Kidney epithelial cell (primary cell): ENCODE data around the gene LMOD2. TPM values are rescaled to one million over a fixed set of nuclear protein-coding genes. Genes with fewer than 3 reads are reported as not detected.

Source experiments
- DNase-seq: peaks from one replicate; pipeline ENCODE4 v3.0.0-alpha.2; 2010; ENCODE audit warnings: low read depth
- H3K27me3 ChIP-seq: 2 replicates; pipeline ENCODE4 v1.6.0; 2011; ENCODE audit warnings: low read length; ENCODE audit not compliant: control insufficient read depth, insufficient read depth
- H3K36me3 ChIP-seq: 2 replicates; pipeline ENCODE4 v1.5.1; 2011; ENCODE audit warnings: low read length; ENCODE audit not compliant: control insufficient read depth, insufficient read depth
- H3K4me3 ChIP-seq: 2 replicates; pipeline ENCODE4 v1.5.1; 2011; ENCODE audit warnings: low read depth, mild to moderate bottlenecking, control low read depth, low read length
- total RNA-seq: library from RNA; depleted of rRNA; stranded (reverse); fragments of >200 nt; gene quantifications from 2 replicates; pipeline ENCODE4 v1.2.3, GENCODE V29; 2015
- TF ChIP-seq, protein P1 (sequence below): IDR thresholded peaks from 2 replicates; pipeline ENCODE4 v1.5.1; 2011; ENCODE audit warnings: mild to moderate bottlenecking, moderate library complexity, low read length, control low read depth, inconsistent platforms; ENCODE audit not compliant: insufficient read depth, poor library complexity, severe bottlenecking

The LMOD2 gene
- total RNA-seq, 1 donor from 2014 or later, result not detected

DNA sequence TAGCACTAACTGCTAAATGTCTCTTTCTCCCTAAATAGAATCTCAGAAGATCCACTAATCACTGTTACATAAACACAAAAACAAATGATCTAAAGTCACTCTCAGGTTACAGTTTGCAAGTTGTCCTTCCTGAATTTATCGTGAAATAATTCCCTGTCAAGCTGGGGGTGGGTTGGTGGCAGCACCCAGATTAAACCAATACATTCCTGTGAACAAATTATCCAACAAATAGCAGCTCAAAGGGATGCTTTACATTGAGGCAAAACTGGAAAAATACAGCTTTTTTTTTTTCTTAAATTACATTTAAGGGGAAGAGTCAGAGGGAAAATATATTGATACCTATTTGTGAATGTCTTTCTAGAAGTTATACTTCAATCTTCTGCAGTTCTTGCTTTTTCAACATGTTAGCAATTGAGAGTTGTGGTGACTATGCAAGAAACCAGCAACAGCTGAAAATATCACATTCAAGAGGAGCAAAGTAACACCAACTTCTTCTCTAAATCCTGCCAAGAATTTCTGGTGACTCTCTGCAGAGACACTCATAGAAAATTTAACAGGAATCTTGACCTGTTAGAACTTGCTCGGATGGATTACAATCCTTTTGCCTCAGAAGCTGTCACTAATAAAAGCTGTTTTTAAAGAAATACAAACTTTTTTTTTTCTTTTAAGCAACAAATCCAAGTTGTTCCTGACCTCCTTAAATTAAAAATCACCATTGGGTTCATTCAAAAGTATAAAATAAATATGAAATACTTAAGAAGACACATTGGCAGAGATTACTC is 18.9 kb downstream of the LMOD2 start:
- no peak for DNase-seq
- H3K27me3 ChIP-seq, result no peaks in the 10 kb centered on the region
- TF ChIP-seq, protein P1, sequence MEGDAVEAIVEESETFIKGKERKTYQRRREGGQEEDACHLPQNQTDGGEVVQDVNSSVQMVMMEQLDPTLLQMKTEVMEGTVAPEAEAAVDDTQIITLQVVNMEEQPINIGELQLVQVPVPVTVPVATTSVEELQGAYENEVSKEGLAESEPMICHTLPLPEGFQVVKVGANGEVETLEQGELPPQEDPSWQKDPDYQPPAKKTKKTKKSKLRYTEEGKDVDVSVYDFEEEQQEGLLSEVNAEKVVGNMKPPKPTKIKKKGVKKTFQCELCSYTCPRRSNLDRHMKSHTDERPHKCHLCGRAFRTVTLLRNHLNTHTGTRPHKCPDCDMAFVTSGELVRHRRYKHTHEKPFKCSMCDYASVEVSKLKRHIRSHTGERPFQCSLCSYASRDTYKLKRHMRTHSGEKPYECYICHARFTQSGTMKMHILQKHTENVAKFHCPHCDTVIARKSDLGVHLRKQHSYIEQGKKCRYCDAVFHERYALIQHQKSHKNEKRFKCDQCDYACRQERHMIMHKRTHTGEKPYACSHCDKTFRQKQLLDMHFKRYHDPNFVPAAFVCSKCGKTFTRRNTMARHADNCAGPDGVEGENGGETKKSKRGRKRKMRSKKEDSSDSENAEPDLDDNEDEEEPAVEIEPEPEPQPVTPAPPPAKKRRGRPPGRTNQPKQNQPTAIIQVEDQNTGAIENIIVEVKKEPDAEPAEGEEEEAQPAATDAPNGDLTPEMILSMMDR, result no peak
- no peak overlapping the region for H3K4me3 ChIP-seq
- H3K36me3 ChIP-seq, result no peaks in the 10 kb centered on the region

DNA sequence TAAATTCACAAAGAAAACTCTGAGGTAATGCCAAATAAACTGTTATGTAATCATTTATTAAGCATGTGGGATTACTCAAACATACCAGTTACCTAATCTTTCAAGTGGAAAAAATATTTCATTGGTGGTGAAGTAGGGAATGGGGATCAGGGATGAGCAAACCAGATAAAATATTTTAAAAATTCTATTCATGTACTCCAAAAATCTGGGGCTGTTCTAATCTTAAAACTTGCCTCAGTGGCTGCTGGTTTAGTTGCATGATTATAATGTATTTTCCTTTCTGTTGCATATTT is 19.5 kb downstream of the LMOD2 start:
- TF ChIP-seq, protein P1, result no peak
- no peak for DNase-seq
- Histone ChIP-seq H3K27me3 (no peaks in the 10 kb centered on the region), H3K36me3 (no peaks in the 10 kb centered on the region), H3K4me3 (no peak overlapping the region)

DNA sequence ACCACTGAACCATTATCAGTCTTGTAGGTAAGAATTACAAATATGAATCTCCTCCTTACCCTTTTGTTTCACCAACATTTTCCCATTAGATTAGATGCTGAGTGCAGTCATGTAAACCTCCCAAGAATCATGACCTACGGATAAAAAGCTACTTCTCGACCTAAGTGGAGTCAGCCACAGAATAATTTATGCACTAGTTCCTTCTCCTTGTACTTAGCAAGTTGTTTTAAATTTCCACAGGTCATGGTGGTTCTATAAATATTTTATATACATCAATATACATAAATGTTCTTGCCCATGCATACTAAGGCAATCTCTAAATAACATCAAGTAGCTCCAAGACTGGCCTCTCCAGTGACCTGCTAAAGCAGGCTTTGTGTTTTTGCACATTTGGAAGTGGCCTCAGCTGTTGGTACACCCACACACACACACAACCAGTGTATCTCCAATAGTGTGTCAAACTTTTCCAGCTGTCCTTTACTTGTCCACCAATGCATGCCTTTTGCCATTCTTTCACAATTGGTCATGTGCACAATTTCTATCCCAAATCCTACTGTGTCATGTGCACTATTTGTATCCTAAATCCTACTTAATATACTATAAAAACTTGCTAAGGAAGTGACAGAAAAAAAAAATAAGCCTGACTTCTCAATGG is 21.5 kb downstream of the LMOD2 start:
- H3K27me3 ChIP-seq, result no peaks in the 10 kb centered on the region
- no peak overlapping the region for H3K4me3 ChIP-seq
- no peak for DNase-seq
- no peaks in the 10 kb centered on the region for H3K36me3 ChIP-seq
- TF ChIP-seq, protein P1, result no peak

DNA sequence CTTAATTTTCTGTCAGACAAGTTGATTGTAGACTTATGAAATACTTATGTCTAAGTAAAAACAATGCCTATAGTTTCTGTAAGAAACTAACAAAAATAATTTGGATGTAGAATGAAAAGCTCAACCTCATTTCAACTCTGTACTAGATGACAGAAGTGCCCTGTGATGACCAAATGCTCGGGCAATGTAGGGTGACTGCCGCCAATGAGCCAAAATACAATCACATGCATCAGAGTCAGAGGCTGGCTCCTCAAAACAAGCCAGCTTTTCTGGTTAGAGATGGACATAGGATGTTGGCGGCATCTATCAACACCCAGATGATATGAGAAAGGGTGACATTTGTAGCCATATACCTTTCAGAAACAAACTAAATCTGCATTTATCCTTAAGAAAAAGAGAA is 23.9 kb downstream of the LMOD2 start:
- TF ChIP-seq, protein P1, result no peak
- no peaks in the 10 kb centered on the region for H3K36me3 ChIP-seq
- no peaks in the 10 kb centered on the region for H3K27me3 ChIP-seq
- H3K4me3 ChIP-seq, result no peak overlapping the region
- no peak for DNase-seq

DNA sequence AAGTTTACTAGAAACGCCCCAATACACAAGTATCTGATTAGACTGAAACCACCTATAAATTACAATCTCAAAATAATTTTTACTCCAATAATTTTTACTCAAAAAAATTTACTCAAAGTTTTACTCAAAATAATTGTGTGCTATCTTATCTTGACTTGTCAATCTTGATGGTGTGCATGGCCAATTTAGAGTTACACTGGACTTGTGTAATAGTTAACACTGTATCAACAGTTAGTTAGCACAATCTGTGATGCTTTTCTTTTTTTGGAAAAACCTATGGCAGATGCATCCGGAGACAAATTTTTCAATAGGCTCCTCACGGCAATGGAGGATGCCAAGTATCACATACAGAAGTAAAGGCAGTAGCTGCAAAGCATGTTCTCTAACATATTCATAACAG is 24.9 kb downstream of the LMOD2 start:
- TF ChIP-seq, protein P1, result no peak
- H3K36me3 ChIP-seq, result no peaks in the 10 kb centered on the region

DNA sequence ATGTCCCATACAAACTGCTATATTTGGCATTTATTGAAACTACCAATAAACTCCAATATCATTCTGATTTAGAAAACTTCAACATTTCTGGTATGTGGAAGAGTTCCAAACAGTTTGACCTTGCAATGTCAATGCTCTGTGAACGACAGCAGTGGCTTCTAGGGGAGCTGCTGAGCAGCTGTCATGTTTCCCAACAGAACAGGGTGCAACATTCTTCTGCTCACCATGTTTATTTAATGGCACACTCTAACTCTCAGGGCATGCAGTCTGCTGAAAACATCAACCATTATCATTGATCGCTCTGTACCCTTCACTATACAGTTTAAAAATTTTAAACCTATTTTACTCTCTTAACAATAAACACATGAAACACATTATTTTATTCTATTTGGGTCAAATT is 25.9 kb downstream of the LMOD2 start:
- H3K36me3 ChIP-seq, result no peaks in the 10 kb centered on the region
- TF ChIP-seq, protein P1, result no peak
- no peak for DNase-seq
- no peak overlapping the region for H3K4me3 ChIP-seq
- H3K27me3 ChIP-seq, result no peaks in the 10 kb centered on the region

More for the DNA sequence above, 24.9 kb downstream of the LMOD2 start:
- H3K27me3 ChIP-seq, result no peaks in the 10 kb centered on the region
- DNase-seq, result no peak
- no peak overlapping the region for H3K4me3 ChIP-seq
